ENCODE results near the gene AOC1.

The AOC1 gene

GRCh38 chr7:150858236-150859197 is 6.2 kb downstream of the AOC1 start:
- Histone ChIP-seq H3K4me3 (ENCODE audit: low read depth, low read length) (no peak overlapping the region), H3K27ac (ENCODE audit: low read depth, low read length) (no peak overlapping the region), H3K36me3 (ENCODE audit: control insufficient read depth, insufficient read depth, low read length) (no peaks in the 10 kb centered on the region), H3K4me1 (ENCODE audit: control insufficient read depth, insufficient read depth, low read length) (no peaks in the 10 kb centered on the region), H3K27me3 (ENCODE audit: control insufficient read depth, insufficient read depth, low read length) (no peaks in the 10 kb centered on the region; the same call in 1 of the 2 replicates), H3K9ac (ENCODE audit: low read length) (no peak overlapping the region), H3K9me3 (ENCODE audit: control insufficient read depth, insufficient read depth, low read depth, low read length) (peaks cover 6% of the 10 kb centered on the region)

GRCh38 chr7:150860291-150860977 is 8.1 kb downstream of the AOC1 start:
- no peak overlapping the region for H3K27ac ChIP-seq (ENCODE audit: low read depth, low read length)
- H3K4me3 ChIP-seq (ENCODE audit: low read depth, low read length) = no peak overlapping the region
- H3K9me3 ChIP-seq (ENCODE audit: control insufficient read depth, insufficient read depth, low read depth, low read length) = peaks cover 6% of the 10 kb centered on the region
- no peaks in the 10 kb centered on the region for H3K4me1 ChIP-seq (ENCODE audit: control insufficient read depth, insufficient read depth, low read length)
- H3K9ac ChIP-seq (ENCODE audit: low read length) = no peak overlapping the region
- no peaks in the 10 kb centered on the region for H3K36me3 ChIP-seq (ENCODE audit: control insufficient read depth, insufficient read depth, low read length)
- H3K27me3 ChIP-seq (ENCODE audit: control insufficient read depth, insufficient read depth, low read length) = peaks cover 3% of the 10 kb centered on the region; the same call in 1 of the 2 replicates

- Histone ChIP-seq H3K36me3 (ENCODE audit: control insufficient read depth, insufficient read depth, low read length) (no peaks in the 10 kb centered on the region), H3K9ac (ENCODE audit: low read length) (no peak overlapping the region), H3K27ac (ENCODE audit: low read depth, low read length) (no peak overlapping the region), H3K27me3 (ENCODE audit: control insufficient read depth, insufficient read depth, low read length) (peaks cover 3% of the 10 kb centered on the region; the same call in 1 of the 2 replicates), H3K9me3 (ENCODE audit: control insufficient read depth, insufficient read depth, low read depth, low read length) (peaks cover 6% of the 10 kb centered on the region), H3K4me3 (ENCODE audit: low read depth, low read length) (no peak overlapping the region), H3K4me1 (ENCODE audit: control insufficient read depth, insufficient read depth, low read length) (no peaks in the 10 kb centered on the region)
Measured at GRCh38 chr7:150860978-150861295, 8.6 kb downstream of the AOC1 start.

- Histone ChIP-seq H3K9me3 (ENCODE audit: control insufficient read depth, insufficient read depth, low read depth, low read length) (peaks cover 6% of the 10 kb centered on the region), H3K4me3 (ENCODE audit: low read depth, low read length) (no peak overlapping the region), H3K9ac (ENCODE audit: low read length) (no peak overlapping the region), H3K4me1 (ENCODE audit: control insufficient read depth, insufficient read depth, low read length) (no peaks in the 10 kb centered on the region), H3K27ac (ENCODE audit: low read depth, low read length) (no peak overlapping the region), H3K36me3 (ENCODE audit: control insufficient read depth, insufficient read depth, low read length) (no peaks in the 10 kb centered on the region), H3K27me3 (ENCODE audit: control insufficient read depth, insufficient read depth, low read length) (peaks cover 3% of the 10 kb centered on the region; the same call in 1 of the 2 replicates)
Measured at GRCh38 chr7:150862356-150862755, 10.0 kb downstream of the AOC1 start.

GRCh38 chr7:150863946-150864345 is 11.6 kb downstream of the AOC1 start:
- Histone ChIP-seq H3K9ac (ENCODE audit: low read length) (no peak overlapping the region), H3K36me3 (ENCODE audit: control insufficient read depth, insufficient read depth, low read length) (no peaks in the 10 kb centered on the region), H3K9me3 (ENCODE audit: control insufficient read depth, insufficient read depth, low read depth, low read length) (peaks cover 6% of the 10 kb centered on the region), H3K27me3 (ENCODE audit: control insufficient read depth, insufficient read depth, low read length) (peaks cover 3% of the 10 kb centered on the region; the same call in 1 of the 2 replicates), H3K4me3 (ENCODE audit: low read depth, low read length) (no peak overlapping the region), H3K27ac (ENCODE audit: low read depth, low read length) (no peak overlapping the region), H3K4me1 (ENCODE audit: control insufficient read depth, insufficient read depth, low read length) (no peaks in the 10 kb centered on the region)

- H3K27me3 ChIP-seq (ENCODE audit: control insufficient read depth, insufficient read depth, low read length) = peaks cover 3% of the 10 kb centered on the region; the same call in 1 of the 2 replicates
- no peaks in the 10 kb centered on the region for H3K36me3 ChIP-seq (ENCODE audit: control insufficient read depth, insufficient read depth, low read length)
Measured at GRCh38 chr7:150866932-150867564, 14.7 kb downstream of the AOC1 start.

GRCh38 chr7:150867605-150868004 is 15.3 kb downstream of the AOC1 start:
- H3K9me3 ChIP-seq (ENCODE audit: control insufficient read depth, insufficient read depth, low read depth, low read length) = peaks cover 6% of the 10 kb centered on the region
- H3K27ac ChIP-seq (ENCODE audit: low read depth, low read length) = no peak overlapping the region
- no peak overlapping the region for H3K4me3 ChIP-seq (ENCODE audit: low read depth, low read length)
- no peak overlapping the region for H3K9ac ChIP-seq (ENCODE audit: low read length)
- H3K36me3 ChIP-seq (ENCODE audit: control insufficient read depth, insufficient read depth, low read length) = no peaks in the 10 kb centered on the region
- H3K27me3 ChIP-seq (ENCODE audit: control insufficient read depth, insufficient read depth, low read length) = 0 out of 2 replicates have a peak, but pooled peaks cover 3% of the 10 kb centered on the region
- H3K4me1 ChIP-seq (ENCODE audit: control insufficient read depth, insufficient read depth, low read length) = no peaks in the 10 kb centered on the region

More at GRCh38 chr7:150866932-150867564, 14.7 kb downstream of the AOC1 start:
- Histone ChIP-seq H3K4me1 (ENCODE audit: control insufficient read depth, insufficient read depth, low read length) (no peaks in the 10 kb centered on the region), H3K27ac (ENCODE audit: low read depth, low read length) (no peak overlapping the region), H3K4me3 (ENCODE audit: low read depth, low read length) (no peak overlapping the region), H3K9me3 (ENCODE audit: control insufficient read depth, insufficient read depth, low read depth, low read length) (peaks cover 6% of the 10 kb centered on the region), H3K9ac (ENCODE audit: low read length) (no peak overlapping the region)

GRCh38 chr7:150869467-150869866 is 17.1 kb downstream of the AOC1 start:
- Histone ChIP-seq H3K27ac (ENCODE audit: low read depth, low read length) (no peak overlapping the region), H3K36me3 (ENCODE audit: control insufficient read depth, insufficient read depth, low read length) (no peaks in the 10 kb centered on the region), H3K9me3 (ENCODE audit: control insufficient read depth, insufficient read depth, low read depth, low read length) (no peaks in the 10 kb centered on the region), H3K4me3 (ENCODE audit: low read depth, low read length) (no peak overlapping the region), H3K4me1 (ENCODE audit: control insufficient read depth, insufficient read depth, low read length) (no peaks in the 10 kb centered on the region), H3K27me3 (ENCODE audit: control insufficient read depth, insufficient read depth, low read length) (no peaks in the 10 kb centered on the region), H3K9ac (ENCODE audit: low read length) (no peak overlapping the region)

- no peak overlapping the region for H3K4me3 ChIP-seq (ENCODE audit: low read depth, low read length)
- H3K4me1 ChIP-seq (ENCODE audit: control insufficient read depth, insufficient read depth, low read length) = peaks cover 2% of the 10 kb centered on the region; the same call in 1 of the 2 replicates
- no peaks in the 10 kb centered on the region for H3K36me3 ChIP-seq (ENCODE audit: control insufficient read depth, insufficient read depth, low read length)
Measured at GRCh38 chr7:150871601-150872000, 19.3 kb downstream of the AOC1 start.

GRCh38 chr7:150874401-150875198 is 22.3 kb downstream of the AOC1 start:
- H3K27me3 ChIP-seq (ENCODE audit: control insufficient read depth, insufficient read depth, low read length) = no peaks in the 10 kb centered on the region
- no peaks in the 10 kb centered on the region for H3K9me3 ChIP-seq (ENCODE audit: control insufficient read depth, insufficient read depth, low read depth, low read length)
- no peaks in the 10 kb centered on the region for H3K36me3 ChIP-seq (ENCODE audit: control insufficient read depth, insufficient read depth, low read length)
- H3K4me1 ChIP-seq (ENCODE audit: control insufficient read depth, insufficient read depth, low read length) = peaks cover 10% of the 10 kb centered on the region
- no peak overlapping the region for H3K4me3 ChIP-seq (ENCODE audit: low read depth, low read length)
- H3K27ac ChIP-seq (ENCODE audit: low read depth, low read length) = no peak overlapping the region
- no peak overlapping the region for H3K9ac ChIP-seq (ENCODE audit: low read length)

More at GRCh38 chr7:150871601-150872000, 19.3 kb downstream of the AOC1 start:
- Histone ChIP-seq H3K9me3 (ENCODE audit: control insufficient read depth, insufficient read depth, low read depth, low read length) (no peaks in the 10 kb centered on the region), H3K9ac (ENCODE audit: low read length) (no peak overlapping the region), H3K27ac (ENCODE audit: low read depth, low read length) (no peak overlapping the region), H3K27me3 (ENCODE audit: control insufficient read depth, insufficient read depth, low read length) (no peaks in the 10 kb centered on the region)
